Hindlimb muscle (tissue), 1 donor: Measurements from ENCODE around the gene THSD7A. TPM values are rescaled to one million over a fixed set of nuclear protein-coding genes. Genes with fewer than 3 reads are reported as not detected.
"Not testable (repeated sequence)": the region's sequence is repeated elsewhere in the genome, so short reads cannot be mapped to it uniquely, and the experiment has no call there.

ENCODE experiments used
- DNase-seq: peaks from one replicate; pipeline ENCODE4 v3.0.0-alpha.2; 2013
- polyA plus RNA-seq: library from polyadenylated mRNA; unstranded; fragments of 120-200 nt; gene quantifications from one replicate; pipeline ENCODE4 v1.2.1, GENCODE V29; 2013; ENCODE audit not compliant: insufficient read length

Gene THSD7A
- polyA plus RNA-seq, 1 donor: 3.8 TPM

- no peak for DNase-seq
Observed at GRCh38 chr7:11584406-11585031, 247.5 kb downstream of the THSD7A start.

DNA sequence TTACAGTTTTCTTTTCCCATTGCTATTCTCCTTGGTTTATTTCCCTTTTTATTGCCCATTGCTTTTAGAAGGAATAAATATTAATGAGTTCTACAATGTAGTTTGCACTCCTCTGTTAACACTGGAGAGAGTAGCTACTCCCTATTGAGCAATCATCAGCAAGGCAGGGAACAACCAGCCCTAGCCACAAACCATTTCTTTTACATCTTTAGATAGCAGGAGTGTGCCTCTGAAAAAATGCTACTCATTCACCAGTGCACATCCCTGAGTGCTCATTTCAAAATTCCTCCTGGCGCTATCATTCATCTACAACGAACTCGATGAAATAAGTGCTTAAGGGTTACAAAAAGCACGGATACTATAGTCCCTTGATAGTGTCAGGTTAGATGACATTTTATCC is 252.9 kb downstream of the THSD7A start:
- no peak for DNase-seq

GRCh38 chr7:11576310-11576709 is 255.7 kb downstream of the THSD7A start:
- no peak for DNase-seq

DNA sequence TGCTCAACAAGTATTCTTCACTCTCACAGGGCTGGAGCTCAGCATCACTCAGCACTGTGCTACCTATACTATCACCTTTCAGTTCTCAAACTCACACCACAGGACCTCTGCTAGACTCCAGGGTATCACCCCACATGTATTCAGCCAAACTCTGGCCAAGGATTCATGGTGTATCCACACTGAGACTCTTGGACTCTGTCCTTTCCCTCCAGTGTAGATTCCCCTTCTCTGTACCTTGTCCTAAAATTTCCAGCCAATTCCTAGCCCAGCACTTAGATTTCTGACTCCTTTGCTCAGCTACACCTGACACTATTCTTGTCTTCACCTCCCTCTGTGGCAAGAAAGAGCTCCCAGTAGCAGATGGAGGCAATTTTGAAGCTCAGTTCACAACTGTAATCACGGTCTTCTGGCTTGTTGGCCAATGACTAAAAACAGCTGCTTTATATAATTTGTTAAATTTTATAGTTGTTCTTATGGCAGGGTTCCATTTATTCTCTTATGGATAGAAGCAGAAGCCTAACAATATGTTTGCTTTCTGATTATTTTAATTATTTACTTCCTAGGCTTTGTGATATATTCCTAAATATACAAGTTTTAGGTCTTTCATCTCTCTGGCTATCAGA is 258.8 kb downstream of the THSD7A start:
- no peak for DNase-seq

- DNase-seq: no peak
Observed at GRCh38 chr7:11570922-11571550, 261.0 kb downstream of the THSD7A start.

- DNase-seq: no peak
Observed at GRCh38 chr7:11570205-11570604, 261.8 kb downstream of the THSD7A start.

GRCh38 chr7:11567571-11567970 is 264.4 kb downstream of the THSD7A start:
- no peak for DNase-seq

- no peak for DNase-seq
Observed at GRCh38 chr7:11557627-11558026, 274.4 kb downstream of the THSD7A start.

- no peak for DNase-seq
Observed at GRCh38 chr7:11552676-11553296, 279.2 kb downstream of the THSD7A start.

DNA sequence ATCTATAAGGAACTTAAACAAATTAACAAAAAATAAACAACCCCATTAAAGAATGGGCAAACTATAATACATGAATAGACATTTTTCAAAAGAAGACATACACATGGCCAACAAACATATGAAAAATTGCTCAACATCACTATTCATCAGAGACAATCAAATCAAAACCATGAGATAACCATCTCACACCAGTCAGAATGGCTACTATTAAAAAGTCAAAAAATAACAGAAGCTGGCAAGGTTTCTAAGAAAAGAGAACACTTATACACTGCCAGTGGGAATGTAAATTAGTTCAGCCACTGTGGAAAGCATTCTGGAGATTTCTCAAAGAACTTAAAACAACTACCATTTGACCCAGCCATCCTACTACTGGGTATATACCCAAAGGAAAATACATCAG is 280.5 kb downstream of the THSD7A start:
- no peak for DNase-seq

- DNase-seq: no peak
Observed at GRCh38 chr7:11548532-11548931, 283.5 kb downstream of the THSD7A start.

- DNase-seq: no peak
Observed at GRCh38 chr7:11541330-11541729, 290.7 kb downstream of the THSD7A start.

DNA sequence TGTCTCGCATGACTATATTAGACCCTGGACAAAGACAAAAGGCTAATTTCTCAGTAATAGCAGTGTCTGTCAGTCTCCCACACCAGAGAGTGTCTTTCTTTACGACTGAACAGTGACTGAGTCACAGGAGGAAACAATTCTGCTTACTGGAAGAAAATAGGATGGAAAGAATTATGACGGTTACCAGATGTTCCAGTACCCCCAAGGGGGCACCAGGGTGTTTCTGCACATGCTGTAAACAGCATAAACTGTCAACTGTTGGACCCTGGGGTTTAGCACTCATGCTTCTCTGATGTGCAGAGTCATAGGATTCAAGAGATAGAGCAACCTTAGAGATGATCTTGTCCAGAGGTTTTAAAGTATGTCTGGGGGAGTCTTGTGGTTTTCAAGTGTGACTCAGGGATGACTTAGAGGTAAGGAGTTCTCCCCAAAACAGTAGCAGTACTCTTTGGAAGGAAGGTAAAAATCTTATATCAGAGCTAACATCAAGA is 291.7 kb downstream of the THSD7A start:
- peak; percentile 47 for DNase-seq

DNA sequence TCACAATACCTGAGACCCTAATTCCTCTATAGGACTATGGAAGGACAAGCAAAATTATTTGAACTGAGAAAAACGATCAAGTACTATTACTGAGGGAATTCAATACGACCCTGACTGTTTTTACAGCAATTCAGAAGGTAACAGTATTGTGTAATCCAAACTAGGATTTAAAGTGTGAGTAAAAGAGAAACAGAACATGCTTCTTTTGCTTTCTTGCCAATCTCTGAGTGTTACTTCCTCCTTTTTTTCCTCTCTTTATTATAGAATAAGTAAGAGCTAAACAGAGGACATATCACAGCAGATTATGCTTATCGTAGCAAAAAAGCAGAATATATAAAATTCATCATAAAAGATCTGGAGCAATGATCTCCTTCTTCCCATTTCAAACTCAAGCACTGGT is 292.1 kb downstream of the THSD7A start:
- DNase-seq: no peak

- DNase-seq: no peak
Observed at GRCh38 chr7:11538751-11539299, 293.2 kb downstream of the THSD7A start.

DNA sequence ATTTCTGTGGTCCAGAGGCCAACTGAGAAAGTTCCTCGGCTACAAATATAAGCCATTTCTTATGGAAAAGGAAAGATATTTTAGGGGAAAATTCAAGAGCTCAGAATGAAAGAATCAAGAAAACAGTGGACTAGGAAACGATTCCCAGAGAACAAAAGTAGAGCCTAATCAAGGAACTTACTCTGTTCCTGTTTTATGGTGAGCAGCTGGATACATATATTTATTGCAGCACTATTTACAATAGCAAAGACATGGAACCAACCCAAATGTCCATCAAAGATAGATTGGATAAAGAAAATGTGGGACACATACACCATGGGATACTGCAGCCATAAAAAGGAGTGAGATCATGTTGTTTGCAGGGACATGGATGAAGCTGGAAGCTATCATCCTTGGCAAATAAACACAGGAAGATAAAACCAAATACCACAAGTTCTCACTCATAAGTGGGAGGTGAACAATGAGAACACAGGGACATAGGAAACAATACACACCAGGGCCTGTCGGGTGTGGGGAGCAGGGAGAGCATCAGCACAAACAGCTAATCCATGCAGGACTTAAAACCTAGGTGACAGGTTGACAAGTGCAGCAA is 298.7 kb downstream of the THSD7A start:
- DNase-seq: no peak

- no peak for DNase-seq
Observed at GRCh38 chr7:11529382-11529781, 302.6 kb downstream of the THSD7A start.

DNA sequence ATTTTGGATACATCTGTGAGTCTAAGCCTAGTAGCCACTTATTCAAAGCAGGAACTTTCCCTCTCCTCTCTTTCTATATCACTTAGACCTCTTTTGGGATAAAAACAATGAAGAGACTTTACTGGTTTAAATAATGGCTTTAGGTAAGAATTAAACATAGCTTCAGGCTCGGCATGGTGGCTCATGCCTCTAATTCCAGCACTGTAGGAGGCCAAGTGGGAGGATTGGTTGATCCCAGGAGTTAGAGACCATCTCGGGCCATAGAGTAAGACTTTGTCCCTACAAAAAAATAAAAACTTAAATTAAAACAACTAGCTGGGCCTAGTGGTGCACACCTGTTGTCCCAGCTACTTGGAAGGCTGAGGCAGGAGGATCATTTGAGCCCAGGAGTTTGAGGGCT is 304.3 kb downstream of the THSD7A start:
- no peak for DNase-seq

GRCh38 chr7:11524476-11525397 is 307.3 kb downstream of the THSD7A start:
- DNase-seq: no peak

DNA sequence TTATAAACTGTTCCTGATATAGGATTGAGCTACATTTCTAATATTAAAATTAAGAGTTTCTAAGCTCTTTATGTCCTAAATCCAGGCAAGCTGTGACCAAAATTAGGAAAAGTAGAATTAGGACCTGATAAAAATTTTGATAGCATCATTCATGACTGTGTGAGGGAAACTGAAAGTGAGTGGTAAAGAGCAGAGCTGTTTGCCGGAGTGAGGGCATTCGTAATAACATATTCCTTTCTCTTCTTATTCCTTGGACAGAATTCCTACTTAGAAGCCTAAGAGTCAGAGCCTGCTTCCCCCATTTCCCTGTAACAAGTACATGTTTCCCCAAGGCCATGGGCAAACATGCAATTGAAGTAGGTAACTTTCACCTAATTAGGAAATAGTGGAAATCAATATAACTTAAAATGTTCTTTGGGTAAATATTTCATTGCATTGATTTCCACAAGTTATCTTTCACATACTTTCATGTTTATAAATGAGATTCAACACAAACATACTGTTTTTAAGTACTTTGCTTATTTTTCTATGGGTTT is 310.0 kb downstream of the THSD7A start:
- not testable (repeated sequence) for DNase-seq

GRCh38 chr7:11517853-11518252 is 314.1 kb downstream of the THSD7A start:
- DNase-seq: no peak
